LNCAP (cell line): ENCODE measurements around the gene TESK1.

Experiments used
- TF ChIP-seq, protein P1 (sequence below): fragments of 450-650 bp; IDR thresholded peaks from 2 replicates; pipeline ENCODE4 v1.5.1; 2017; ENCODE audit warnings: mild to moderate bottlenecking

The TESK1 gene

DNA sequence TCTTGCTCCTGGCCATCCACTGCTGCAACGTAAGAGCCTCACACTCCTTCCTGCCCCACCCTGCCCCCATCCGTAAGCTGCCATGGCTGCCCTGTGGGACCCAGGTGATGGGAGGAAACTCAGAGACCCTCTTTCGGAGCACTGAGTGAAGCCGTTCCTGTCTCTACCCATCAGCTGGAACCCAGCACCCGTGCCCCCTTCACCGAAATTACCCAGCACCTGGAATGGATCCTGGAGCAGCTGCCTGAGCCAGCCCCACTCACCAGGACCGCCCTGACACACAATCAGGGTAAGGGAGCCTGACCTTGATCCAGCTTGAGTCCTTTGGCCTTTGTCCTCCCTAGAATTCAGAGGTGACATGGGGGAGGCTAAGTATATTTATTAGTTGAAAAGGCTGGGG, 3.2 kb downstream of the TESK1 start:
- TF ChIP-seq, protein P1, sequence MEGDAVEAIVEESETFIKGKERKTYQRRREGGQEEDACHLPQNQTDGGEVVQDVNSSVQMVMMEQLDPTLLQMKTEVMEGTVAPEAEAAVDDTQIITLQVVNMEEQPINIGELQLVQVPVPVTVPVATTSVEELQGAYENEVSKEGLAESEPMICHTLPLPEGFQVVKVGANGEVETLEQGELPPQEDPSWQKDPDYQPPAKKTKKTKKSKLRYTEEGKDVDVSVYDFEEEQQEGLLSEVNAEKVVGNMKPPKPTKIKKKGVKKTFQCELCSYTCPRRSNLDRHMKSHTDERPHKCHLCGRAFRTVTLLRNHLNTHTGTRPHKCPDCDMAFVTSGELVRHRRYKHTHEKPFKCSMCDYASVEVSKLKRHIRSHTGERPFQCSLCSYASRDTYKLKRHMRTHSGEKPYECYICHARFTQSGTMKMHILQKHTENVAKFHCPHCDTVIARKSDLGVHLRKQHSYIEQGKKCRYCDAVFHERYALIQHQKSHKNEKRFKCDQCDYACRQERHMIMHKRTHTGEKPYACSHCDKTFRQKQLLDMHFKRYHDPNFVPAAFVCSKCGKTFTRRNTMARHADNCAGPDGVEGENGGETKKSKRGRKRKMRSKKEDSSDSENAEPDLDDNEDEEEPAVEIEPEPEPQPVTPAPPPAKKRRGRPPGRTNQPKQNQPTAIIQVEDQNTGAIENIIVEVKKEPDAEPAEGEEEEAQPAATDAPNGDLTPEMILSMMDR = no peak

DNA sequence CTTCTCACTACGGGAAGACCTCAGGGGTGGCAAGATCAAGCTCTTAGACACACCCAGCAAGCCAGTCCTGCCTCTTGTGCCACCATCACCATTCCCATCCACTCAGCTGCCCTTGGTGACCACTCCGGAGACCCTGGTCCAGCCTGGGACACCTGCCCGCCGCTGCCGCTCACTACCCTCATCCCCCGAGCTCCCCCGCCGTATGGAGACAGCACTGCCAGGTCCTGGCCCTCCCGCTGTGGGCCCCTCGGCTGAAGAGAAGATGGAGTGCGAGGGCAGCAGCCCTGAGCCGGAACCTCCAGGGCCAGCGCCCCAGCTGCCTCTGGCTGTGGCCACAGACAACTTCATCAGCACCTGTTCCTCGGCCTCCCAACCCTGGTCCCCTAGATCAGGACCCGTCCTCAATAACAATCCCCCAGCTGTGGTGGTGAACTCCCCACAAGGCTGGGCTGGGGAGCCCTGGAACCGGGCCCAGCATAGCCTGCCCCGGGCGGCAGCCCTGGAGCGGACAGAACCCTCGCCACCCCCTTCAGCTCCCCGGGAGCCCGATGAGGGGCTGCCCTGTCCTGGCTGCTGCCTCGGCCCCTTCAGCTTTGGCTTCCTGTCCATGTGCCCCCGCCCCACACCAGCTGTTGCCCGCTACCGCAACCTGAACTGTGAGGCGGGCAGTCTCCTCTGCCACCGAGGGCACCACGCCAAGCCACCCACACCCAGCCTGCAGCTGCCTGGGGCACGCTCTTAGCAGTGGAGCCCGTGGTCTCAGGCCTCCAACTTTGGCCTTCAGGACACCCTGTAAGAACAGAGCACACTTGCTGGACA, 4.1 kb downstream of the TESK1 start:
- TF ChIP-seq, protein P1 = no peak

DNA sequence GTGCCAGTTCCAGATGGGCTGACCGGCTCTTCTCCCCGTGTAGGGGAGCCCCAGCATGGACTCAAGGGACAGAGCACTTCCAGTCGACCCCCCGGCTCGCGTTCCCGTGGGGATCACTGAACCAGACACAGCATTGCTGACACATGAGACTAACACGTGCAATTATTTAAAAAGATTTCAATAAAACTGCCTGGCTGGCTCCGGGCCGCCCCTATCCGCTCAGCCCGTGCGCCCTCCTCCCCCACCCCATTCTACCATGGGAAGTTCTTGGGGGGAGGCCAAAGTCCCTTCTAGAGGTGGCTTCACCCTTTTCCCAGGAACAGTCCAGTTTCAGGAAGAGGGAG, 4.7 kb downstream of the TESK1 start:
- TF ChIP-seq, protein P1 = no peak

DNA sequence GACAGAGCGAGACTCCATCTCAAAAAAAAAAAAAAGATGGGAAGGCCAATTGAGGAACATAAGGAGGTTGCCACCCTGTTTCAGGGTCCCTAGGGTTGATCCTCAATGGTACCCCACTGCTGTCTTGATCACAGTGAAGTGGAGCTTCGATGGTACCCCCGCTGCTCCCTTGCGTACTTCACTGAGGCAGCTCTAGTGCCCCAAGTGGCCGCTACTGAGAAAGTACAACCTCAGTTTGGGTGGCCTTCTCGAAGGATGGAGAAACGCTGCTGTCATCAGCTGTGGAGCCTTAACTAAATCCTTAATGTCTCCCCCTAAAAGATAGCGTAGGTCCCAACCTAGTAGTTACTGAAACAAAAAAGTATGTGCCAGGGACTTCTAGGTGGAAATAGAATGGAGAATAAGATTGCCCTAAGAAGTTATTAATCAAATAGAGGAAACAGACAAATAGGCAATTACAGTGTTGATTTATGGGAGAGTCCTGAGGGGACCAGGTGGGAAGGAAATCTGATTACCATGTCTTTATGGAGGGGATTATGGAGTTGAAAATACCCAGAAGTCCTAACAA, 6.3 kb downstream of the TESK1 start:
- TF ChIP-seq, protein P1 = peak; percentile 84

DNA sequence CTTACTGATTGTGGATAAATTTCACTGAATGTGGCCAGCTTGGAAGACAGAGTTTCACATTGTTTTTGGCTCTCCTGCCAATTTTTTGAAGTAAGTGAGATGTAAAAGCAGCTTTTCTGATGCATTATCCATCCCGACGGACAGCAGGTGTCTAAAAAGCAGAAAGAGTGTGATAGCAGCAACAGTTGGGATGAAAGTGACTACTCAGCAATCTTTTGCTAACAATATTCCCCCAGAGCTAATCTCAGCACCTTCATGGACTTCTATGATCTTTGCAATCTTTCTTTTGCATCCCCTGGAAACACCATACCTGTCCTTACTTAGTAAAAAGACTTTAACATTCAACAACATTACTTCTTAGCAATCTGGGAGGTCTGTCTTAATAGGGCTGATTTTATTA, 7.8 kb downstream of the TESK1 start:
- TF ChIP-seq, protein P1 = no peak

DNA sequence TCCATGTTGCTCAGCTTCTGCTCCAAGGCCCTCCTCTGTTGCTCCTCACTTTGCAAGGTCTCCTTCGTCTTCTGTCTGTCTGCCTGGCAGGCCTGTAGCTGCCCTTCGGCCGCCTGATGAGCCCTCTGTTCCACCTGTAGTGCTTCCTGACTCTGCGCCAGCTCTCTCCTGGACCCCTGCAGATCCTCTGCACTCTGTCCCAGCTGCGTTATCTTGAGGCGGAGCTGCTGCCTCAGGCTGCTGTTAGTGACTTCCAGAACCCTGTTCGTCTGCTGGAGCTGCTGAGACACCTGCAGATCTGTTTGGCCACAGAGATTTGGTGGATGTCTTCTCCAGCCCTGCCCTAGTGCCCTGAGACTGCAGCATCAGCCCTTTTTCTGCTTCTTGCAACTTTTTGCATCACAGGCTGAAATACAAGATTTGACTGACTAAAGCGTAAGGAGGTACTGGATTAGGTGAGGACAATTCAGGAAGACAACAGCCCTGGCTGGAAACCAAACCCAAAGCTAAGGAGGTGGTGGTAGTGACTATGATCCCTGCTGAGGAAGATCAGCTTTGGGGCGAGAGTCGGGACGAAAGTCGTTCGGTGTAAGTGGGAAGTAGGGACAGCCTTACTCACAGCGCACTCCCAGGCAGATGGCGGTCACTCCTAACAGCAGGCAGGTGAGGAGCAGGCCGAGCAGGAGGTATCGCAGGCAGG, 11.1 kb downstream of the TESK1 start:
- TF ChIP-seq, protein P1 = no peak

DNA sequence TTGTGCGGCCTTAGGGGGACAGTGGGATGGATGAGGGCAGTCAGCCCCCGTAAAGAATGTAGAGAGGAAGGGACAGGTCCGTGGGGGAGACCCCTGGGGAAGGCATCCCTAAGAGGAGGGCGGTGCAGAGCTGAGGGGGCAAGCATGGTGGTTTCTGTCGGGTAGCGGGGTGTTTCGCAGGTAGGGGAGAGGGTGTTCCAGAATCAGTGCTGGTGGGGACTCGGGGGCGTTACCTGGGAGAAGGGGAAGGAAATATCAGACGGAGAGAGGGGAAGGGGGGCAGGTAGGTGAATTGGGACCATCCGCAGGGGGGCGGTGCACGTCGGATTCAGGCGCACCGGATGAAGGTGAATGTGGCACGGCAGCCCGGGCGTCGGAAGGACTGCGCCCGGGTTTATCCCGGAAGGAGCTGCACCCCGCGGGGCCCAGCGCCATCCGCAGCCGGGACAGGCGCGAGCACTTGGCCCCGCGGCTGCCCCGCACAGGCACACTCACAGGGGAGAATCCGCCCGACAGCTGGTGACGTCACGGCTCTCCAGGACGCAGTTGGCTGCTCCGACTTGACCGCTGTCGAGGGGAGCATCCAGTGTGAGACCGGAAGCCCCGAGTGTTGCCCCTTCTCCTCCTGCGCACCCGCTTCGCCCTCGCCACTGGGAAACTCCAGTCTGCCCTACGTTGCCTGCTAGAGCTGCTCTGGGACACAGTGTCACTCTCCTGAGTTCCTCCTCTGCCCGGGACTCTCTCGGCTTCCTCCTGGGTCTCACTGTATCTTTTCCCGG, 11.8 kb downstream of the TESK1 start:
- TF ChIP-seq, protein P1 = no peak
